Neural cell (in vitro differentiated cells): Measurements from ENCODE around the gene WDR91. TPM values are rescaled to one million over a fixed set of nuclear protein-coding genes. Genes with fewer than 3 reads are reported as not detected.

Experiments
- H2AFZ ChIP-seq: fragments of 200-600, 300-800 bp; sonication (generic), shearing (Covaris generic); 2 replicates; pipeline ENCODE4 v1.6.0; 2014; ENCODE audit warnings: low read depth, mild to moderate bottlenecking, antibody characterized with exemption, low read length, moderate library complexity
- H3F3A ChIP-seq: fragments of 200-600 bp; shearing (Covaris generic); 2 replicates; pipeline ENCODE4 v1.6.1; 2016; ENCODE audit warnings: mild to moderate bottlenecking, moderate library complexity, mixed read lengths, antibody characterized with exemption, low read length; ENCODE audit not compliant: insufficient read depth, poor library complexity, severe bottlenecking
- H3K27ac ChIP-seq: fragments of 200-600, 300-800 bp; sonication (generic), shearing (Covaris generic); 2 replicates; pipeline ENCODE4 v1.5.1; 2014; ENCODE audit warnings: mild to moderate bottlenecking, low read length, moderate library complexity
- H3K27me3 ChIP-seq: fragments of 300-800, 200-600 bp; sonication (generic), shearing (Covaris generic); 2 replicates; pipeline ENCODE4 v1.6.0; 2014; ENCODE audit warnings: mild to moderate bottlenecking, low read depth, low read length, moderate library complexity; ENCODE audit not compliant: insufficient read depth
- H3K36me3 ChIP-seq: fragments of 300-800, 200-600 bp; sonication (generic), shearing (Covaris generic); 2 replicates; pipeline ENCODE4 v1.5.1; 2014; ENCODE audit warnings: mild to moderate bottlenecking, antibody characterized with exemption, low read length, moderate library complexity; ENCODE audit not compliant: insufficient read depth
- H3K4me2 ChIP-seq: fragments of 300-800, 200-600 bp; sonication (generic), shearing (Covaris generic); 2 replicates; pipeline ENCODE4 v1.6.0; 2014; ENCODE audit warnings: mild to moderate bottlenecking, low read length
- H3K4me3 ChIP-seq: fragments of 300-800, 200-600 bp; sonication (generic), shearing (Covaris generic); 2 replicates; pipeline ENCODE4 v1.5.1; 2014; ENCODE audit warnings: mild to moderate bottlenecking, low read length, moderate library complexity
- H3K79me2 ChIP-seq: fragments of 200-600 bp; shearing (Covaris generic); replicated peaks from 2 replicates; pipeline ENCODE4 v1.6.0; 2014; ENCODE audit warnings: mild to moderate bottlenecking, low read length, moderate library complexity; ENCODE audit not compliant: insufficient read depth
- H3K9ac ChIP-seq: fragments of 300-800, 200-600 bp; sonication (generic), shearing (Covaris generic); 2 replicates; pipeline ENCODE4 v1.6.1; 2016; ENCODE audit warnings: mild to moderate bottlenecking, low read length, mixed read lengths
- H3K9me2 ChIP-seq: fragments of 200-600 bp; shearing (Covaris generic); 2 replicates; pipeline ENCODE4 v1.6.1; 2016; ENCODE audit warnings: mild to moderate bottlenecking, low read length, mixed read lengths; ENCODE audit not compliant: insufficient read depth
- H3K9me3 ChIP-seq: fragments of 200-600, 300-800 bp; sonication (generic), shearing (Covaris generic); 2 replicates; pipeline ENCODE4 v1.6.1; 2016; ENCODE audit warnings: mild to moderate bottlenecking, mixed run types, low read length, moderate library complexity, mixed read lengths
- H4K20me1 ChIP-seq: fragments of 200-600 bp; shearing (Covaris generic); 2 replicates; pipeline ENCODE4 v1.6.1; 2016; ENCODE audit warnings: mild to moderate bottlenecking, mixed run types; ENCODE audit not compliant: insufficient read depth
- EP300 ChIP-seq: fragments of 450-650 bp; conservative IDR thresholded peaks from 2 replicates; pipeline ENCODE4 v1.6.1; 2014; ENCODE audit warnings: antibody characterized with exemption, mild to moderate bottlenecking, moderate library complexity; ENCODE audit not compliant: poor library complexity, severe bottlenecking
- EZH2 ChIP-seq: fragments of 200-600, 300-800 bp; shearing (Covaris generic), sonication (generic); IDR thresholded peaks from 2 replicates; pipeline ENCODE4 v1.6.1; 2014; ENCODE audit warnings: antibody characterized with exemption, low read length, borderline replicate concordance, mild to moderate bottlenecking; ENCODE audit not compliant: insufficient read depth, poor library complexity, severe bottlenecking
- MXI1 ChIP-seq: fragments of 450-650 bp; conservative IDR thresholded peaks from 2 replicates; pipeline ENCODE4 v1.6.1; 2014; ENCODE audit warnings: antibody characterized with exemption, mild to moderate bottlenecking; ENCODE audit not compliant: poor library complexity, severe bottlenecking
- POLR2AphosphoS5 ChIP-seq: IDR thresholded peaks from 2 replicates; pipeline ENCODE4 v1.6.1; 2012
- RAD21 ChIP-seq: fragments of 450-650 bp; conservative IDR thresholded peaks from 2 replicates; pipeline ENCODE4 v1.6.1; 2014; ENCODE audit warnings: antibody characterized with exemption, mild to moderate bottlenecking, moderate library complexity
- REST ChIP-seq: IDR thresholded peaks from 2 replicates; pipeline ENCODE4 v1.6.1; 2012; ENCODE audit warnings: borderline replicate concordance
- SMC3 ChIP-seq: fragments of 450-650 bp; conservative IDR thresholded peaks from 2 replicates; pipeline ENCODE4 v1.6.1; 2014; ENCODE audit warnings: antibody characterized with exemption, mild to moderate bottlenecking, moderate library complexity; ENCODE audit not compliant: poor library complexity
- TAF1 ChIP-seq: IDR thresholded peaks from 2 replicates; pipeline ENCODE4 v1.6.1; 2012; ENCODE audit warnings: low read depth
- polyA plus RNA-seq: library from polyadenylated mRNA; depleted of rRNA; stranded (reverse); fragments of >200 nt; gene quantifications from 2 replicates; pipeline ENCODE4 v1.2.3, GENCODE V29; 2014

Gene WDR91
- polyA plus RNA-seq, 1 donor from 2014 or later: 17.7 TPM

DNA sequence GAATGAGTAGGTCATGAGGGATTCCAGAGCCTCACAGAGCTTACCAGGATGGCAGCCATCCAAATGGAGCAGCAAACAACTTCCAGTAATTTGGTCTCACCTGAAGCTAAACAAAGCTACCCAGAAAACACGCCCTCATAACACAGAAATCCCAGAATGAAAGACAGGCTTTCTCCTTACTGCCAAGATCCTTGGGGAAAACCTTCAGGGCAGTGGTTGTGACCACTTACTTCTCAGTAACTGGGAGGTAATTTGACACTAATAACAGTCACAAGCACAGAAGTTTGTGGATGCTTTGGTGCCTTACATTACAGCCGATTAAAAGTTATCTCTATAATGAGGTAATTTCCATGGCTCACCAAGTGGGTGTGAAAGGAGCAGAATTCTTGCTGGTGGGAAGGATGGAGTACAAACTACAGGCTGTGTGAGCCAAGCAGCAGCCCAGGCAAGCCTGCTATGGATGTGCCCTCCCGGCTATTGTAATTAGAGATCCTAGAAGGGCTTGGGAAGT, 10.4 kb downstream of the WDR91 start:
- H4K20me1 ChIP-seq: no peaks in the 10 kb centered on the region
- no peaks in the 10 kb centered on the region for H3K9me2 ChIP-seq
- no peak overlapping the region for H3K9ac ChIP-seq
- H2AFZ ChIP-seq: no peak overlapping the region
- H3K4me3 ChIP-seq: no peak overlapping the region
- no peaks in the 10 kb centered on the region for H3K79me2 ChIP-seq
- no peaks in the 10 kb centered on the region for H3K36me3 ChIP-seq
- TF ChIP-seq RAD21 (no peak), EZH2 (no peak), EP300 (no peak), POLR2AphosphoS5 (no peak)
- no peaks in the 10 kb centered on the region for H3F3A ChIP-seq
- no peak overlapping the region for H3K27ac ChIP-seq
- no peak overlapping the region for H3K4me2 ChIP-seq
- H3K9me3 ChIP-seq: no peaks in the 10 kb centered on the region
- no peaks in the 10 kb centered on the region for H3K27me3 ChIP-seq

DNA sequence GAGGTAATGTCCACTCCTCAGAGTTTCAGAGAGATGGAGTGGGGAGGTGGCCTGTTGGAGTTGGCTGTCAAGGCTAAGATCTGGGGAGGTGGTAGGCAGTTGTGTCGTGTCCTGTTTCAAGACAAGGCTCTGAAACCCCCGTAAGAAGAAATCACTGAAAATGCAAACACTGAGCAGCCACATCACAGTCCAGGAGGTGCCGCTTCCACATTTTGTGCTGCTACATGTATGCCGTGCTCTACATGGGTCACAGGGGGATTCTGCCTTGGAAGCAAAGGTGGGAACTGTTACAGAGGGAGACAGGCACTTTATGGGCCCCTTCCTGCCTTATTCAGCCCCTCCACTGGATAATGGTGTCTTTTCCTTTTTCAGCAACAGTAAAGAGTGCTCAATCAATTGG, 11.9 kb downstream of the WDR91 start:
- Histone ChIP-seq H4K20me1 (no peaks in the 10 kb centered on the region), H3K36me3 (no peaks in the 10 kb centered on the region), H3F3A (no peaks in the 10 kb centered on the region), H3K9me3 (no peaks in the 10 kb centered on the region), H3K4me2 (no peak overlapping the region), H3K9ac (no peak overlapping the region), H3K9me2 (no peaks in the 10 kb centered on the region), H3K27me3 (no peaks in the 10 kb centered on the region), H2AFZ (no peak overlapping the region), H3K27ac (no peak overlapping the region), H3K79me2 (no peaks in the 10 kb centered on the region), H3K4me3 (no peak overlapping the region)
- no peak for TF ChIP-seq RAD21
- TF ChIP-seq POLR2AphosphoS5: no peak
- no peak for TF ChIP-seq REST
- no peak for TF ChIP-seq EZH2
- no peak for TF ChIP-seq TAF1
- no peak for TF ChIP-seq MXI1
- no peak for TF ChIP-seq SMC3
- no peak for TF ChIP-seq EP300

DNA sequence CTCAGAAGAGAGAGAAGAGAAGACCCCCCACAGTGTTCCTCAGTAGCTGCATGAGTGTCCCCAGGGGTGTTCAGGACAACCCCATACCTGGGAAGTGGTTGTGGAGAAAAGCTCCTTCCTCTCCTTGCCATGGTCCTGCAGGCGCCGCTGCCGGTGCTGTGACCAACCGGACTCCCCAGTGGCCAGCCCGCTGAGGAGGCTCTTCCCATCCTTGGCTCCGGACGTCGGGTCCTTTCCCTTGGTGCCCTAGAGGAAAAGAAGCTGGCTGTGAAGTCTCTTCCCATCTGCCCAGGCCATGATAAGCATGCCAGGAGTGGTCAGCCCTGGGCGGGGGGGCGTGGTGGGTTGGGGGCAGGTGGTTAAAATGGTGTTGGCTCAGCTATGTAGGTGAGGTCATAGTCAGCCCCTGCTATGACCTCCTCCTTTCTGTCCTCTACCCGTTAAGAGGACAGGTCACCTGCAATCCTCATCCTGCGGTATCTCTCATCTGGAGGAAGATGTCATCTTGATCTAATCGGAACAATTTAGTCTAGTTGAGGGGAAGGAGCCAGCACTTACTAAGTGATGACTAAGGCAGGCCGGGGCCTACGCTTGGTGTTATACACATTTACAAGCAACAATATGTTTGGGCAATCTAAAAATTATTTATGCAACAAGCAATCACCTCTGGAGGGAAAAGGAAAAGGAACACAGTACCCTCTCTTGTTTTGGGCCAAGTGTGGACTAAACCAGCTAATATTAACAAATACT, 13.2 kb downstream of the WDR91 start:
- Histone ChIP-seq H3K27me3 (no peaks in the 10 kb centered on the region), H2AFZ (no peak overlapping the region), H3K9ac (no peak overlapping the region), H3K27ac (no peak overlapping the region), H3K36me3 (no peaks in the 10 kb centered on the region), H3K9me2 (no peaks in the 10 kb centered on the region), H3K9me3 (no peaks in the 10 kb centered on the region), H3F3A (no peaks in the 10 kb centered on the region), H3K4me3 (no peak overlapping the region), H3K79me2 (no peaks in the 10 kb centered on the region), H3K4me2 (no peak overlapping the region), H4K20me1 (no peaks in the 10 kb centered on the region)
- no peak for TF ChIP-seq EP300
- no peak for TF ChIP-seq POLR2AphosphoS5
- TF ChIP-seq SMC3: no peak
